OCI-M1 (cell line): ENCODE results near the gene NPHP4.

Source experiments
- DNase-seq: peaks from one replicate; lab custom pipeline; 2025; lab: John Stamatoyannopoulos, UW

The NPHP4 gene

GRCh38 chr1:5831600-5832335 lies 160.5 kb downstream of the NPHP4 start:
- no peak for DNase-seq

- DNase-seq = peak; percentile 19
These were observed 161.2 kb downstream of the NPHP4 start for GRCh38 chr1:5830771-5831599.

- DNase-seq = no peak
These were observed 162.8 kb downstream of the NPHP4 start for GRCh38 chr1:5829414-5829813.

GRCh38 chr1:5828308-5828935 lies 163.8 kb downstream of the NPHP4 start:
- no peak for DNase-seq

- DNase-seq = no peak
These were observed 164.7 kb downstream of the NPHP4 start for GRCh38 chr1:5827516-5827915.

- no peak for DNase-seq
These were observed 165.6 kb downstream of the NPHP4 start for GRCh38 chr1:5826601-5827000.

GRCh38 chr1:5822726-5823125 lies 169.5 kb downstream of the NPHP4 start:
- DNase-seq = no peak

- no peak for DNase-seq
These were observed 170.0 kb downstream of the NPHP4 start for GRCh38 chr1:5822266-5822665.

- DNase-seq = no peak
These were observed 170.6 kb downstream of the NPHP4 start for GRCh38 chr1:5821540-5822176.

- DNase-seq = no peak
These were observed 172.2 kb downstream of the NPHP4 start for GRCh38 chr1:5820026-5820421.

- no peak for DNase-seq
These were observed 172.7 kb downstream of the NPHP4 start for GRCh38 chr1:5819391-5820025.

- DNase-seq = no peak
These were observed 173.5 kb downstream of the NPHP4 start for GRCh38 chr1:5818755-5819154.

GRCh38 chr1:5815716-5816115 lies 176.5 kb downstream of the NPHP4 start:
- no peak for DNase-seq

GRCh38 chr1:5815211-5815610 lies 177.0 kb downstream of the NPHP4 start:
- no peak for DNase-seq

- DNase-seq = no peak
These were observed 178.1 kb downstream of the NPHP4 start for GRCh38 chr1:5814046-5814619.

GRCh38 chr1:5813480-5813879 lies 178.7 kb downstream of the NPHP4 start:
- DNase-seq = no peak
